B cell (primary cell): ENCODE data around the gene TCFL5. TPM values are rescaled to one million over a fixed set of nuclear protein-coding genes. Genes with fewer than 3 reads are reported as not detected.

Experiments used
- ATAC-seq: fragments of 200-7000 bp; cut with Tn5 transposase; one replicate; pipeline ENCODE4 v1.10.0; 2021; ENCODE audit warnings: low read depth, mild to moderate bottlenecking, moderate number of reproducible peaks, moderate library complexity
- CTCF ChIA-PET: fragments of 350-600 bp; sonication (Branson Sonifier 250); formaldehyde crosslinking; loops from one replicate; lab custom pipeline; 2021; ENCODE audit warnings: antibody characterized with exemption, inconsistent platforms; lab: Charles Lee
- POLR2A ChIA-PET: fragments of 350-600 bp; sonication (Branson Sonifier 250); formaldehyde crosslinking; loops from one replicate; lab custom pipeline; 2021; ENCODE audit warnings: antibody characterized with exemption; lab: Charles Lee
- DNase-seq: peaks from one replicate; pipeline ENCODE4 v3.0.0; 2013
- H2AFZ ChIP-seq: 2 replicates; pipeline ENCODE4 v1.6.1; 2012; ENCODE audit warnings: mild to moderate bottlenecking, low read depth, low read length; ENCODE audit not compliant: insufficient read depth, poor library complexity, severe bottlenecking
- H3K27ac ChIP-seq, 2 donors: 1 replicate in 1 of 2; 2 replicates in 1 of 2; pipeline ENCODE4 v1.5.1; 2012 to 2013; ENCODE audit warnings: low read length in 2 of 2, mild to moderate bottlenecking in 2 of 2, moderate library complexity in 1 of 2
- H3K27me3 ChIP-seq, 4 experiments: fragments of 200-600 bp in 1 of 4; sonication (generic) in 1 of 4; replicated peaks in 1 of 4; 1 replicate in 2 of 4; 2 replicates in 2 of 4; pipeline versions ENCODE4 v1.6.1 to v1.7.0; 2013 to 2016; ENCODE audit warnings: low read length in 3 of 4, mild to moderate bottlenecking in 2 of 4, mixed read lengths in 1 of 4, moderate library complexity in 1 of 4; ENCODE audit not compliant: insufficient read depth in 4 of 4, control insufficient read depth in 3 of 4; ENCODE audit errors: control extremely low read depth in 1 of 4
- H3K36me3 ChIP-seq, 2 experiments: replicated peaks in 1 of 2; 1 replicate in 1 of 2; 2 replicates in 1 of 2; pipeline versions ENCODE4 v1.6.1 to v1.7.1; 2013; ENCODE audit warnings: low read length in 1 of 2; ENCODE audit not compliant: insufficient read depth in 2 of 2, control insufficient read depth in 1 of 2; ENCODE audit errors: control extremely low read depth in 1 of 2, extremely low read depth in 1 of 2
- H3K4me1 ChIP-seq, 2 donors: fragments of 200-600 bp in 1 of 2; sonication (generic) in 1 of 2; 1 replicate in 1 of 2; 2 replicates in 1 of 2; pipeline versions ENCODE4 v1.5.1 to v1.6.1; 2013 to 2017; ENCODE audit warnings: low read length in 2 of 2; ENCODE audit not compliant: control insufficient read depth in 2 of 2, insufficient read depth in 2 of 2
- H3K4me2 ChIP-seq: replicated peaks from 2 replicates; pipeline ENCODE3; 2012; ENCODE audit warnings: mild to moderate bottlenecking, low read depth, low read length; ENCODE audit not compliant: poor library complexity, severe bottlenecking
- H3K4me3 ChIP-seq, 5 experiments: fragments of 200-600 bp in 1 of 5; sonication (generic) in 1 of 5; 1 replicate in 3 of 5; 2 replicates in 2 of 5; pipeline versions ENCODE4 v1.5.1 to v1.7.0; 2011 to 2016; ENCODE audit warnings: low read length in 4 of 5, mild to moderate bottlenecking in 4 of 5, low read depth in 2 of 5, control low read depth in 1 of 5, moderate library complexity in 1 of 5; ENCODE audit not compliant: insufficient read depth in 1 of 5; ENCODE audit errors: control extremely low read depth in 1 of 5, extremely low read depth in 1 of 5
- H3K79me2 ChIP-seq: fragments of 200-600 bp; sonication (generic); one replicate; pipeline ENCODE4 v1.6.0; 2016; ENCODE audit warnings: low read length; ENCODE audit not compliant: control insufficient read depth, insufficient read depth
- H3K9ac ChIP-seq: fragments of 200-600 bp; sonication (generic); 2 replicates; pipeline ENCODE4 v1.6.1; 2017; ENCODE audit warnings: mild to moderate bottlenecking, low read length, moderate library complexity
- H3K9me3 ChIP-seq, 3 donors: one replicate each; pipeline versions ENCODE4 v1.6.1 to v1.7.1; 2013; ENCODE audit warnings: low read length in 2 of 3; ENCODE audit not compliant: control insufficient read depth in 2 of 3, insufficient read depth in 1 of 3; ENCODE audit errors: control extremely low read depth in 1 of 3
- H4K20me1 ChIP-seq: 2 replicates; pipeline ENCODE4 v1.6.0; 2012; ENCODE audit warnings: mild to moderate bottlenecking, low read length; ENCODE audit not compliant: insufficient read depth, control insufficient read depth, poor library complexity, severe bottlenecking
- H3K27ac Mint-ChIP-seq: one replicate; pipeline ENCODE4 v1.8.0; 2021; ENCODE audit warnings: mixed read lengths
- H3K27me3 Mint-ChIP-seq: one replicate; pipeline ENCODE4 v1.8.0; 2021; ENCODE audit warnings: mixed read lengths
- H3K4me1 Mint-ChIP-seq: one replicate; pipeline ENCODE4 v1.8.0; 2021; ENCODE audit warnings: mixed read lengths
- H3K4me3 Mint-ChIP-seq: one replicate; pipeline ENCODE4 v1.8.0; 2021; ENCODE audit warnings: mixed read lengths
- H3K9me3 Mint-ChIP-seq: one replicate; pipeline ENCODE4 v1.8.0; 2022; ENCODE audit warnings: mixed read lengths; ENCODE audit not compliant: insufficient read depth
- EZH2 ChIP-seq: IDR thresholded peaks from 2 replicates; pipeline ENCODE4 v1.6.1; 2012; ENCODE audit warnings: borderline replicate concordance, low read depth, mild to moderate bottlenecking, moderate library complexity, low read length; ENCODE audit not compliant: insufficient read depth, poor library complexity, severe bottlenecking
- WGBS: methylation state at CpG from one replicate; pipeline ENCODE4 v1.1.5; 2013; ENCODE audit warnings: missing lambda C conversion rate; ENCODE audit not compliant: insufficient coverage; 5-methylcytosine and 5-hydroxymethylcytosine counted together
- intact Hi-C: fragments of 100-400 bp; cut with micrococcal nuclease; formaldehyde crosslinking; loops from one replicate; pipeline ENCODE4 v1.10.0; 2022
- polyA plus RNA-seq: library from polyadenylated mRNA; depleted of rRNA; stranded (reverse); fragments of >200 nt; gene quantifications from 2 replicates; pipeline ENCODE4 v1.2.3, GENCODE V29; 2012
- total RNA-seq, 2 donors: library from RNA; stranded (reverse); fragments of 120-200 nt in 1 of 2; gene quantifications; 1 replicate in 1 of 2; 2 replicates in 1 of 2; pipeline versions ENCODE4 v1.2.3 to v1.2.4, GENCODE V29; 2013 to 2022
- TF ChIP-seq, protein P1 (sequence below): fragments of 200-600 bp; IDR thresholded peaks from one replicate; pipeline ENCODE4 v1.8.0; 2022; ENCODE audit warnings: antibody characterized with exemption, mild to moderate bottlenecking

Gene TCFL5
- total and polyA plus RNA-seq, 2 donors (not counting 1 experiment from before 2014, with no cell fraction given) = 2.0 to 16.2 TPM

DNA sequence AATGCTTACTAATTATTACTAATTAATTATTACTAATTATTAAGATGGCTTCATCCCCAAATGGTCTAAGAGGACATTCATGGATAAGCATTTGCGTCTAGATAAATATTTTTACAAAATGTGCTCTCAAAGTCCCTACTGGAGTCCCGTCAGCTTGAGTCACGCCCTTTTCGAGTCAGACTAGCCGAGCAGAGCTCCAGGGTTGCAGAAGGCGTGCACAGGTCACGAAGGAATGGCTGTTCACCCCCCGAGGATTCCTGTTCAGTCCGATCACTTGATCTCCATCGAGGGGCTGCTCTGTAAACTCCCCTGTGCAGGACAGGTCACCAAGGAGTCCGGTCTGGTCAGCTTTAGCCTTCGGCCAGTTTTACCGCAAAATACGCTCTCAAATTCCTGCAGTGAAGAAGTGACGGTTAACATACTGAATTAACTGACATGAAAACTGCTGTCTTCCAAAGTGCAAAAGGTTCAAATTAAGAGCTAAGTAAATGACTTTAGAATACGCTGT, 19.9 kb downstream of the TCFL5 start:
- DNase-seq = no peak
- Histone ChIP-seq H4K20me1 (no peaks in the 10 kb centered on the region), H3K4me1 (peaks cover 17 to 23% of the 10 kb centered on the region in 2 donors), H3K4me2 (no peak overlapping the region), H3K27me3 (no peaks in the 10 kb centered on the region), H3K27ac (no peak overlapping the region), H3K36me3 (peaks cover 0 to 3% of the 10 kb centered on the region in 2 experiments), H3K4me3 (no peak overlapping the region), H3K9me3 (no peaks in the 10 kb centered on the region), H3K9ac (no peak overlapping the region), H2AFZ (no peak overlapping the region), H3K79me2 (no peaks in the 10 kb centered on the region)
- no peak for ATAC-seq
- Mint-ChIP-seq H3K4me3 (no peak overlapping the region), H3K9me3 (no peaks in the 10 kb centered on the region), H3K27ac (no peak overlapping the region), H3K27me3 (no peaks in the 10 kb centered on the region), H3K4me1 (peaks cover 22% of the 10 kb centered on the region)
- no peak for TF ChIP-seq EZH2
- TF ChIP-seq, protein P1, sequence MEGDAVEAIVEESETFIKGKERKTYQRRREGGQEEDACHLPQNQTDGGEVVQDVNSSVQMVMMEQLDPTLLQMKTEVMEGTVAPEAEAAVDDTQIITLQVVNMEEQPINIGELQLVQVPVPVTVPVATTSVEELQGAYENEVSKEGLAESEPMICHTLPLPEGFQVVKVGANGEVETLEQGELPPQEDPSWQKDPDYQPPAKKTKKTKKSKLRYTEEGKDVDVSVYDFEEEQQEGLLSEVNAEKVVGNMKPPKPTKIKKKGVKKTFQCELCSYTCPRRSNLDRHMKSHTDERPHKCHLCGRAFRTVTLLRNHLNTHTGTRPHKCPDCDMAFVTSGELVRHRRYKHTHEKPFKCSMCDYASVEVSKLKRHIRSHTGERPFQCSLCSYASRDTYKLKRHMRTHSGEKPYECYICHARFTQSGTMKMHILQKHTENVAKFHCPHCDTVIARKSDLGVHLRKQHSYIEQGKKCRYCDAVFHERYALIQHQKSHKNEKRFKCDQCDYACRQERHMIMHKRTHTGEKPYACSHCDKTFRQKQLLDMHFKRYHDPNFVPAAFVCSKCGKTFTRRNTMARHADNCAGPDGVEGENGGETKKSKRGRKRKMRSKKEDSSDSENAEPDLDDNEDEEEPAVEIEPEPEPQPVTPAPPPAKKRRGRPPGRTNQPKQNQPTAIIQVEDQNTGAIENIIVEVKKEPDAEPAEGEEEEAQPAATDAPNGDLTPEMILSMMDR = no peak
- POLR2A ChIA-PET = interaction anchor here (1.6 kb wide), 1 partner anchor 16 kb away, joined by 4 read pairs; no protein-coding TSS in a partner anchor
- CTCF ChIA-PET = interaction anchor here (0.6 to 0.7 kb wide), 2 partner anchors 10 to 162 kb away, joined by 3 read pairs; no protein-coding TSS in a partner anchor
- intact Hi-C loops = no loop called here
- WGBS = 96% methylated on average over 15 of the region's 16 CpGs
